Type B pancreatic cell (in vitro differentiated cells): ENCODE measurements around the gene TMEM140. TPM values are rescaled to one million over a fixed set of nuclear protein-coding genes. Genes with fewer than 3 reads are reported as not detected.
"Not testable (repeated sequence)": the region's sequence is repeated elsewhere in the genome, so short reads cannot be mapped to it uniquely, and the experiment has no call there.

ENCODE experiments used
- DNase-seq: peaks from one replicate; pipeline ENCODE4 v3.0.0; 2021; ENCODE audit warnings: mixed read lengths; ENCODE audit not compliant: unreplicated experiment; ENCODE audit errors: extremely low spot score
- H3K27ac Mint-ChIP-seq: 2 replicates; pipeline ENCODE4 v1.8.0; 2021; ENCODE audit warnings: mild to moderate bottlenecking, mixed read lengths
- H3K27me3 Mint-ChIP-seq: 2 replicates; pipeline ENCODE4 v1.8.0; 2021; ENCODE audit warnings: mixed read lengths
- H3K36me3 Mint-ChIP-seq: 2 replicates; pipeline ENCODE4 v1.8.0; 2021; ENCODE audit warnings: mixed read lengths
- H3K4me1 Mint-ChIP-seq: one replicate; pipeline ENCODE4 v1.8.0; 2021; ENCODE audit warnings: mixed read lengths; ENCODE audit not compliant: unreplicated experiment
- H3K4me3 Mint-ChIP-seq: 2 replicates; pipeline ENCODE4 v1.8.0; 2021; ENCODE audit warnings: mild to moderate bottlenecking, mixed read lengths
- H3K9me3 Mint-ChIP-seq: 2 replicates; pipeline ENCODE4 v1.8.0; 2021; ENCODE audit warnings: mixed read lengths
- total RNA-seq: library from RNA; stranded (reverse); gene quantifications from 2 replicates; pipeline ENCODE4 v1.2.1, GENCODE V29; 2021; ENCODE audit warnings: low replicate concordance
- TF ChIP-seq, protein P1 (sequence below): fragments of 200-600 bp; sonication (generic); conservative IDR thresholded peaks from 2 replicates; pipeline ENCODE4 v1.5.0; 2021; ENCODE audit warnings: antibody characterized with exemption, mild to moderate bottlenecking

The TMEM140 gene
- total RNA-seq, 1 donor from 2014 or later, result 0.68 TPM

- H3K36me3 Mint-ChIP-seq, result peaks cover 7% of the 10 kb centered on the region
- peaks cover 25% of the 10 kb centered on the region for H3K4me1 Mint-ChIP-seq
- no peaks in the 10 kb centered on the region for H3K27me3 Mint-ChIP-seq
- H3K27ac Mint-ChIP-seq, result peak overlapping the region; percentile 54
- TF ChIP-seq, protein P1, sequence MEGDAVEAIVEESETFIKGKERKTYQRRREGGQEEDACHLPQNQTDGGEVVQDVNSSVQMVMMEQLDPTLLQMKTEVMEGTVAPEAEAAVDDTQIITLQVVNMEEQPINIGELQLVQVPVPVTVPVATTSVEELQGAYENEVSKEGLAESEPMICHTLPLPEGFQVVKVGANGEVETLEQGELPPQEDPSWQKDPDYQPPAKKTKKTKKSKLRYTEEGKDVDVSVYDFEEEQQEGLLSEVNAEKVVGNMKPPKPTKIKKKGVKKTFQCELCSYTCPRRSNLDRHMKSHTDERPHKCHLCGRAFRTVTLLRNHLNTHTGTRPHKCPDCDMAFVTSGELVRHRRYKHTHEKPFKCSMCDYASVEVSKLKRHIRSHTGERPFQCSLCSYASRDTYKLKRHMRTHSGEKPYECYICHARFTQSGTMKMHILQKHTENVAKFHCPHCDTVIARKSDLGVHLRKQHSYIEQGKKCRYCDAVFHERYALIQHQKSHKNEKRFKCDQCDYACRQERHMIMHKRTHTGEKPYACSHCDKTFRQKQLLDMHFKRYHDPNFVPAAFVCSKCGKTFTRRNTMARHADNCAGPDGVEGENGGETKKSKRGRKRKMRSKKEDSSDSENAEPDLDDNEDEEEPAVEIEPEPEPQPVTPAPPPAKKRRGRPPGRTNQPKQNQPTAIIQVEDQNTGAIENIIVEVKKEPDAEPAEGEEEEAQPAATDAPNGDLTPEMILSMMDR, result no peak
- H3K9me3 Mint-ChIP-seq, result no peaks in the 10 kb centered on the region
- no peak for DNase-seq
- H3K4me3 Mint-ChIP-seq, result peak overlapping the region; percentile 37
These were observed 59.7 kb downstream of the TMEM140 start for GRCh38 chr7:135207406-135208101.

- TF ChIP-seq, protein P1, result no peak
These were observed 60.4 kb downstream of the TMEM140 start for GRCh38 chr7:135208102-135208793.

GRCh38 chr7:135209225-135209834 lies 61.5 kb downstream of the TMEM140 start:
- H3K4me3 Mint-ChIP-seq, result peak overlapping the region; percentile 54
- no peaks in the 10 kb centered on the region for H3K9me3 Mint-ChIP-seq
- H3K36me3 Mint-ChIP-seq, result peaks cover 4% of the 10 kb centered on the region
- TF ChIP-seq, protein P1, result no peak
- H3K27me3 Mint-ChIP-seq, result no peaks in the 10 kb centered on the region
- no peak for DNase-seq
- H3K27ac Mint-ChIP-seq, result no peak overlapping the region
- H3K4me1 Mint-ChIP-seq, result peaks cover 19% of the 10 kb centered on the region

More at GRCh38 chr7:135208102-135208793, 60.4 kb downstream of the TMEM140 start:
- no peaks in the 10 kb centered on the region for H3K9me3 Mint-ChIP-seq
- peaks cover 22% of the 10 kb centered on the region for H3K4me1 Mint-ChIP-seq
- peak overlapping the region; percentile 54 for H3K27ac Mint-ChIP-seq
- no peak for DNase-seq
- H3K4me3 Mint-ChIP-seq, result peak overlapping the region; percentile 65
- peaks cover 7% of the 10 kb centered on the region for H3K36me3 Mint-ChIP-seq
- H3K27me3 Mint-ChIP-seq, result no peaks in the 10 kb centered on the region

- Mint-ChIP-seq H3K27ac (peak overlapping the region; percentile 81), H3K9me3 (no peaks in the 10 kb centered on the region), H3K4me3 (peak overlapping the region; percentile 98), H3K36me3 (peaks cover 4% of the 10 kb centered on the region), H3K27me3 (no peaks in the 10 kb centered on the region), H3K4me1 (peaks cover 19% of the 10 kb centered on the region)
- TF ChIP-seq, protein P1, result no peak
- DNase-seq, result no peak
These were observed 63.0 kb downstream of the TMEM140 start for GRCh38 chr7:135210888-135211178.

DNA sequence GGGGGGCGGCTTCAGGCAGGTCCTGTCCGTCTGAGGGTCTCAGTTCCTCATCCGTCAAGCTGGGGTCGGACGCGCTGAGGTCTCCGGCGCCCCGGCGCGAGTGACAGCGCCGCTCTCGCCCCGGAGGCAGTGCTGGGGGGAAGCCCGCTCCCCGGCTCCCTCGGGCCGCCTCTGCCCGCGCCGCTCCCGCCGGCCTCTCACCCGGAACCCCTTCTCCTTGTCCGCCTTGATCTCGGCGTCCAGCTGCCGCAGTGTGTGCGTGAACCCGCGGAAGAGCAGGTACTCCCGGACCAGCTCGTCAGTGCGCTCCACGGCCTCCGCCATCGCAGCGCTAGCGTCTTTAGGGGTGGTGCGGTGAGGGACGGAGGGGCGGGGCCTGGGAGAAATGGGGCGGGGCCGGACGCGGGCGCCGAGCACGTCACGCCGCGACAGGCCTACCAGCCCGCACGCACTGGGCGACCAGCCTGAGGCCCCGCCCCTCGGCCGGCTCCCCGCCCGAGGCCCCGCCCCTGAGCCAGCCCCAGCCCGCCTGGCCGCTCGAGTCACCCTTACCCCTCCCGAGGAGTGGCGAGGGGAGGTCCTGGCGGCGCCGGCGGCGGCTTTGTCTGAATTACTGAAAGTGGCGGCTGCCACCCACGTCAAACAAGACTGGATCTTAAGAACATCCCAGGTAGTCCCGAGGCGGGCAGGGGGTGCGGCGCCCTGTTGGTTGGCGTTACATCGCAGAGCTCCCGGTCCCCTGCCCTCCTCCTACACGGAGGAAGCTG lies 63.5 kb downstream of the TMEM140 start, which contains the start of gene WDR91:
Gene WDR91, minus strand, starts transcription at position 348 of the 767 bp plus-strand sequence. Its CDS starts 24 bp downstream, at position 324.
- TF ChIP-seq, protein P1, result no peak
- H3K4me3 Mint-ChIP-seq, result peak within 1 kb of the TSS; percentile 98
- H3K9me3 Mint-ChIP-seq, result no peaks in the 10 kb centered on the region
- H3K36me3 Mint-ChIP-seq, result peaks cover under 1% of the 10 kb centered on the region
- no peaks in the 10 kb centered on the region for H3K27me3 Mint-ChIP-seq
- DNase-seq, result peak; percentile 95
- H3K4me1 Mint-ChIP-seq, result peaks cover 19% of the 10 kb centered on the region
- H3K27ac Mint-ChIP-seq, result peak within 1 kb of the TSS; percentile 96

DNA sequence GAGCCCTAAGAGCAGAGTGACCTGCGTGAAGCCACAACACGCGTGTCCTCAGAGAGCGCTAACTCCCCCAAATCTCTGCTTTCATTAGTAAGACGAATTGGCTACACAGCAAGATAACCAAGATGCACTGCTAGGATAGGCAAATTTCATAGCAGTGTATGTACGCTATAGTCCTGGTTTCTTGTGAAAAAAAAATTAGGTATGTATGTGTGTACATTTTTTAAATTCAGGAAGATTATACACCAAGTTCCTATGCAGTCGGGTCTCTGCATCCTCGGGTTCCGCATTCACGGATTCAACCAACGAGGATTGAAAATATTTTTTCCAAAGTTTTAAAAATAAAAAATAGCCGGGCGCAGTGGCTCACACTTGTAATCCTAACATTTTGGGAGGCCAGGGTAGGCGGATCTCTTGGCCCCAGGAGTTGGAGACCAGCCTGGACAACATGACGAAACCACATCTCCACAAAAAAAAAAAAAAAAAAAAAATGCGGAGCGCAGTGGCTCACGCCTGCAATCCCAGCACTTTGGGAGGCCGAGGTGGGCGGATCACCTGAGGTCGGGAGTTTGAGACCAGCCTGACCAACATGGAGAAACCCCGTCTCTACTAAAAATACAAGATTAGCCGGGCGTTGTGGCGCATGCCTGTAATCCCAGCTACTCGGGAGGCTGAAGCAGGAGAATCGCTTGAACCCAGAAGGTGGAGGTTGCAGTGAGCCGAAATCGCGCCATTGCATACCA lies 64.2 kb downstream of the TMEM140 start:
- H3K4me1 Mint-ChIP-seq, result peaks cover 19% of the 10 kb centered on the region
- not testable (repeated sequence) for DNase-seq, H3K36me3 Mint-ChIP-seq, H3K9me3 Mint-ChIP-seq, H3K27me3 Mint-ChIP-seq
- H3K27ac Mint-ChIP-seq, result peak overlapping the region; percentile 96
- peak overlapping the region; percentile 98 for H3K4me3 Mint-ChIP-seq
